HEK293 (cell line): ENCODE data around the gene TFB2M.
A peak's percentile ranks its signal among the peaks of the same experiment; 100 is the strongest.

ENCODE experiments used
- CTCF ChIA-PET: fragments of 350-600 bp; formaldehyde crosslinking; extraction: SDS; loops from one replicate; lab custom pipeline; 2021; ENCODE audit warnings: antibody characterized with exemption; lab: Yijun Ruan, JAX
- POLR2A ChIA-PET: fragments of 300-600 bp; formaldehyde crosslinking; extraction: SDS; loops from one replicate; lab custom pipeline; 2020; ENCODE audit warnings: antibody characterized with exemption, inconsistent platforms; lab: Yijun Ruan, JAX
- H3K27ac ChIP-seq: fragments of 200-500 bp; sonication (Bioruptor generic); 2 replicates; pipeline ENCODE4 v1.5.1; 2014; ENCODE audit warnings: low read depth, low read length, control low read depth, inconsistent platforms; ENCODE audit errors: extremely low read depth
- H3K36me3 ChIP-seq, 2 experiments: fragments of 200-500 bp in 1 of 2; sonication (Bioruptor generic) in 1 of 2; 1 replicate in 1 of 2; 2 replicates in 1 of 2; pipeline ENCODE4 v1.5.1; 2014 to 2017; ENCODE audit warnings: inconsistent platforms in 2 of 2, low read length in 2 of 2; ENCODE audit not compliant: control insufficient read depth in 2 of 2, insufficient read depth in 1 of 2
- H3K4me1 ChIP-seq: fragments of 200-500 bp; sonication (Bioruptor generic); 2 replicates; pipeline ENCODE4 v1.5.1; 2014; ENCODE audit warnings: mild to moderate bottlenecking, low read length, inconsistent platforms; ENCODE audit not compliant: control insufficient read depth, insufficient read depth
- H3K4me3 ChIP-seq: 2 replicates; pipeline ENCODE4 v1.5.1; 2011; ENCODE audit warnings: low read depth, mild to moderate bottlenecking, control low read depth, low read length, moderate library complexity
- H3K9me3 ChIP-seq: fragments of 200-500 bp; sonication (Bioruptor generic); 2 replicates; pipeline ENCODE4 v1.5.1; 2014; ENCODE audit warnings: low read depth, low read length, inconsistent platforms; ENCODE audit not compliant: control insufficient read depth, insufficient read depth
- HOXC10 ChIP-seq: sonication (generic); formaldehyde crosslinking; IDR thresholded peaks from 2 replicates; pipeline ENCODE4 v1.8.1; 2023; ENCODE audit warnings: mild to moderate bottlenecking, missing genetic modification reagents
- KLF10 ChIP-seq: fragments of 450-650 bp; IDR thresholded peaks from 2 replicates; pipeline ENCODE4 v1.5.1; 2018; ENCODE audit warnings: missing biosample characterization, mild to moderate bottlenecking, missing genetic modification characterization
- KLF8 ChIP-seq: fragments of 450-650 bp; formaldehyde crosslinking; IDR thresholded peaks from 2 replicates; pipeline ENCODE4 v1.5.1; 2016; ENCODE audit warnings: missing biosample characterization, missing genetic modification characterization
- MEIS1 ChIP-seq: sonication (generic); formaldehyde crosslinking; IDR thresholded peaks from 2 replicates; pipeline ENCODE4 v1.8.1; 2022; ENCODE audit warnings: missing genetic modification reagents, mild to moderate bottlenecking, borderline replicate concordance
- PATZ1 ChIP-seq: fragments of 450-650 bp; formaldehyde crosslinking; IDR thresholded peaks from 2 replicates; pipeline ENCODE4 v1.5.1; 2016; ENCODE audit warnings: missing biosample characterization, missing genetic modification characterization
- TCF7L2 ChIP-seq: IDR thresholded peaks from 2 replicates; pipeline ENCODE4 v1.6.1; 2011; ENCODE audit warnings: low read depth, mild to moderate bottlenecking, inconsistent platforms, low read length, moderate library complexity, borderline replicate concordance
- YY1 ChIP-seq: fragments of 450-650 bp; formaldehyde crosslinking; IDR thresholded peaks from 2 replicates; pipeline ENCODE4 v1.5.1; 2018; ENCODE audit warnings: missing biosample characterization, missing genetic modification characterization
- ZBTB17 ChIP-seq: fragments of 450-650 bp; formaldehyde crosslinking; IDR thresholded peaks from 2 replicates; pipeline ENCODE4 v1.5.1; 2016; ENCODE audit warnings: missing biosample characterization, missing genetic modification characterization
- ZFP69B ChIP-seq: fragments of 450-650 bp; formaldehyde crosslinking; IDR thresholded peaks from 2 replicates; pipeline ENCODE4 v1.5.1; 2016; ENCODE audit warnings: missing biosample characterization, missing genetic modification characterization
- ZNF148 ChIP-seq: fragments of 450-650 bp; formaldehyde crosslinking; IDR thresholded peaks from 2 replicates; pipeline ENCODE4 v1.5.0; 2017; ENCODE audit warnings: missing biosample characterization, missing genetic modification characterization, borderline replicate concordance
- ZNF175 ChIP-seq: fragments of 450-650 bp; formaldehyde crosslinking; IDR thresholded peaks from 2 replicates; pipeline ENCODE4 v1.5.1; 2016; ENCODE audit warnings: missing biosample characterization, missing genetic modification characterization
- ZNF221 ChIP-seq: fragments of 450-650 bp; formaldehyde crosslinking; IDR thresholded peaks from 2 replicates; pipeline ENCODE4 v1.5.1; 2017; ENCODE audit warnings: missing biosample characterization, missing genetic modification characterization, borderline replicate concordance
- ZNF311 ChIP-seq: fragments of 450-650 bp; formaldehyde crosslinking; IDR thresholded peaks from 2 replicates; pipeline ENCODE4 v1.5.1; 2017; ENCODE audit warnings: missing biosample characterization, missing genetic modification characterization, borderline replicate concordance
- ZNF37A ChIP-seq: fragments of 450-650 bp; IDR thresholded peaks from 2 replicates; pipeline ENCODE4 v1.5.1; 2018; ENCODE audit warnings: missing biosample characterization, missing genetic modification characterization
- ZNF394 ChIP-seq: fragments of 450-650 bp; formaldehyde crosslinking; IDR thresholded peaks from 2 replicates; pipeline ENCODE4 v1.5.1; 2016; ENCODE audit warnings: missing biosample characterization, missing genetic modification characterization, mild to moderate bottlenecking, moderate library complexity, borderline replicate concordance
- ZNF416 ChIP-seq: fragments of 450-650 bp; formaldehyde crosslinking; IDR thresholded peaks from 2 replicates; pipeline ENCODE4 v1.5.1; 2016; ENCODE audit warnings: missing biosample characterization, missing genetic modification characterization
- ZNF473 ChIP-seq: fragments of 450-650 bp; formaldehyde crosslinking; IDR thresholded peaks from 2 replicates; pipeline ENCODE4 v1.5.1; 2017; ENCODE audit warnings: missing biosample characterization, missing genetic modification characterization
- ZNF48 ChIP-seq: fragments of 450-650 bp; formaldehyde crosslinking; IDR thresholded peaks from 2 replicates; pipeline ENCODE4 v1.5.1; 2016; ENCODE audit warnings: missing biosample characterization, missing genetic modification characterization
- ZNF555 ChIP-seq: fragments of 450-650 bp; formaldehyde crosslinking; conservative IDR thresholded peaks from 2 replicates; pipeline ENCODE4 v1.5.1; 2017; ENCODE audit warnings: missing biosample characterization, mild to moderate bottlenecking, missing genetic modification characterization, inconsistent platforms
- ZNF701 ChIP-seq: fragments of 450-650 bp; formaldehyde crosslinking; IDR thresholded peaks from 2 replicates; pipeline ENCODE4 v1.5.1; 2016; ENCODE audit warnings: missing biosample characterization, missing genetic modification characterization
- ZNF776 ChIP-seq: fragments of 450-650 bp; formaldehyde crosslinking; IDR thresholded peaks from 2 replicates; pipeline ENCODE4 v1.5.0; 2017; ENCODE audit warnings: missing biosample characterization, missing genetic modification characterization, borderline replicate concordance
- TF ChIP-seq, protein P1 (sequence below): fragments of 450-650 bp; formaldehyde crosslinking; IDR thresholded peaks from 2 replicates; pipeline ENCODE4 v1.5.1; 2016; ENCODE audit warnings: missing biosample characterization, missing genetic modification characterization

TFB2M gene

GRCh38 chr1:246566813-246567645 is 968 bp upstream of the TFB2M start (continued):
- TF ChIP-seq ZNF148 (no peak), ZNF416 (tag by site-specific recombination) (no peak), ZNF175 (tag by site-specific recombination) (no peak), PATZ1 (tag by site-specific recombination) (peak; percentile 53; the same call in 1 of the 2 replicates)

- peaks cover 0 to 8% of the 10 kb centered on the region in 2 experiments; a peak in 1 of 3 replicates for H3K36me3 ChIP-seq
- H3K27ac ChIP-seq = no peak overlapping the region
- ChIA-PET POLR2A (interaction anchor here (0.9 to 1.2 kb wide), 2 partner anchors 14 to 59 kb away, joined by 3 to 7 read pairs; partner anchors contain the start of gene SMYD3), CTCF (no interaction called here)
- H3K4me3 ChIP-seq = peak overlapping the region; percentile 65
- H3K9me3 ChIP-seq = no peaks in the 10 kb centered on the region
- no peaks in the 10 kb centered on the region for H3K4me1 ChIP-seq
- TF ChIP-seq ZNF555 (tag by site-specific recombination) = no peak
- TF ChIP-seq ZNF311 (tag by site-specific recombination) = no peak
- no peak for TF ChIP-seq ZNF701 (tag by site-specific recombination)
- TF ChIP-seq ZBTB17 = no peak
- no peak for TF ChIP-seq ZFP69B (tag by site-specific recombination)
- no peak for TF ChIP-seq ZNF37A (tag by site-specific recombination)
- TF ChIP-seq HOXC10 = no peak
- TF ChIP-seq ZNF776 (tag by site-specific recombination) = no peak
- no peak for TF ChIP-seq YY1 (tag by site-specific recombination)
- no peak for TF ChIP-seq KLF8
- TF ChIP-seq ZNF48 = no peak
- TF ChIP-seq TCF7L2 = no peak
- TF ChIP-seq ZNF221 (tag by site-specific recombination) = no peak
- TF ChIP-seq MEIS1 (CRISPR knock-in tag) = no peak
- no peak for TF ChIP-seq ZNF394
- TF ChIP-seq, protein P1, sequence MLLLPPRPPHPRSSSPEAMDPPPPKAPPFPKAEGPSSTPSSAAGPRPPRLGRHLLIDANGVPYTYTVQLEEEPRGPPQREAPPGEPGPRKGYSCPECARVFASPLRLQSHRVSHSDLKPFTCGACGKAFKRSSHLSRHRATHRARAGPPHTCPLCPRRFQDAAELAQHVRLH (tag by site-specific recombination) = no peak
- no peak for TF ChIP-seq KLF10 (tag by site-specific recombination)
- no peak for TF ChIP-seq ZNF473
Observed at GRCh38 chr1:246565751-246566127, 322 bp downstream of the TFB2M start.
